A549 treated with AZD9567 at 1 μM for 4 hours (cell line): Measurements from ENCODE around the gene ESYT3. TPM values are rescaled to one million over a fixed set of nuclear protein-coding genes. Genes with fewer than 3 reads are reported as not detected.

ENCODE experiments used
- total RNA-seq: library from RNA; stranded (reverse); fragments of 200-300 nt; extraction: Qiagen RNA extraction; gene quantifications from 5 replicates; pipeline ENCODE4 v1.2.3, GENCODE V29; 2022; ENCODE audit not compliant: insufficient read depth

The ESYT3 gene
- total RNA-seq = 0.54 to 3.4 TPM (median 0.75 TPM) in 5 replicates

GRCh38 chr3:138434276-138434874 lies at the start of gene ESYT3:
ESYT3 (plus strand) TSS chr3:138434616; CDS start chr3:138434799, 183 bp downstream.

Other genes starting within 250 kb of the ESYT3 start
- gene ARMC8, start 247.3 kb upstream of the ESYT3 start, total RNA-seq = 29.2 to 56.5 TPM (median 34.3 TPM) in 5 replicates
- not detected in 5 replicates for gene NME9, start 104.8 kb upstream of the ESYT3 start, total RNA-seq
- 8.0 to 10.2 TPM (median 9.6 TPM) in 5 replicates for gene MRAS, start 86.0 kb upstream of the ESYT3 start, total RNA-seq
- gene CEP70, start 159.6 kb downstream of the ESYT3 start, total RNA-seq = 2.4 to 8.9 TPM (median 8.1 TPM) in 5 replicates
- gene FAIM, start 174.2 kb downstream of the ESYT3 start, total RNA-seq = 21.9 to 33.4 TPM (median 24.5 TPM) in 5 replicates